Fibroblast of the aortic adventitia (primary cell): ENCODE measurements around the gene YARS1. TPM values are rescaled to one million over a fixed set of nuclear protein-coding genes. Genes with fewer than 3 reads are reported as not detected.
A peak's percentile ranks its signal among the peaks of the same experiment; 100 is the strongest.

Experiments
- DNase-seq: peaks from one replicate; pipeline ENCODE4 v3.0.0-alpha.2; 2010; ENCODE audit warnings: low read depth
- H3K4me3 ChIP-seq: 2 replicates; pipeline ENCODE4 v1.5.1; 2011; ENCODE audit warnings: low read depth, mild to moderate bottlenecking, control low read depth, low read length, moderate library complexity
- CTCF ChIP-seq: IDR thresholded peaks from 2 replicates; pipeline ENCODE4 v1.5.1; 2011; ENCODE audit warnings: mild to moderate bottlenecking, low read length, control low read depth, inconsistent platforms; ENCODE audit not compliant: insufficient read depth
- total RNA-seq: library from RNA; depleted of rRNA; stranded (reverse); fragments of >200 nt; gene quantifications from 2 replicates; pipeline ENCODE4 v1.2.3, GENCODE V29; 2012; ENCODE audit warnings: low replicate concordance

The YARS1 gene
- total RNA-seq, 1 donor = 186 TPM

- no peak for TF ChIP-seq CTCF
- H3K4me3 ChIP-seq = no peak overlapping the region
- DNase-seq = no peak
These were observed 52.2 kb downstream of the YARS1 start for GRCh38 chr1:32764826-32765569.

GRCh38 chr1:32763221-32763620 lies 53.9 kb downstream of the YARS1 start:
- no peak for TF ChIP-seq CTCF
- no peak overlapping the region for H3K4me3 ChIP-seq
- DNase-seq = no peak

GRCh38 chr1:32761936-32762335 lies 55.2 kb downstream of the YARS1 start:
- no peak for TF ChIP-seq CTCF
- H3K4me3 ChIP-seq = no peak overlapping the region
- no peak for DNase-seq

- peak; percentile 76 for DNase-seq
- TF ChIP-seq CTCF = no peak
- no peak overlapping the region for H3K4me3 ChIP-seq
These were observed 55.8 kb downstream of the YARS1 start for GRCh38 chr1:32761253-32761877.

- no peak overlapping the region for H3K4me3 ChIP-seq
- DNase-seq = no peak
- no peak for TF ChIP-seq CTCF
These were observed 57.0 kb downstream of the YARS1 start for GRCh38 chr1:32759997-32760623.

- no peak overlapping the region for H3K4me3 ChIP-seq
- DNase-seq = no peak
- no peak for TF ChIP-seq CTCF
These were observed 57.6 kb downstream of the YARS1 start for GRCh38 chr1:32759521-32759981.
